HEK293T (cell line): ENCODE results near the gene CHIC2.
"Not testable (repeated sequence)": the region's sequence is repeated elsewhere in the genome, so short reads cannot be mapped to it uniquely, and the experiment has no call there.

Source experiments
- CTCF ChIA-PET: fragments of 350-600 bp; formaldehyde crosslinking; extraction: SDS; loops from one replicate; lab custom pipeline; 2021; ENCODE audit warnings: antibody characterized with exemption, inconsistent platforms; lab: Yijun Ruan, JAX
- POLR2A ChIA-PET: fragments of 350-600 bp; formaldehyde crosslinking; extraction: SDS; loops from one replicate; lab custom pipeline; 2020; ENCODE audit warnings: antibody characterized with exemption, inconsistent platforms; lab: Yijun Ruan, JAX
- DNase-seq: peaks from one replicate; pipeline ENCODE4 v3.0.0; 2012; ENCODE audit warnings: mixed read lengths; ENCODE audit errors: extremely low spot score
- ARNT ChIP-seq: fragments of 450-650 bp; IDR thresholded peaks from 2 replicates; pipeline ENCODE4 v1.6.1; 2017; ENCODE audit warnings: mild to moderate bottlenecking
- BHLHE40 ChIP-seq: fragments of 450-650 bp; IDR thresholded peaks from 2 replicates; pipeline ENCODE4 v1.6.1; 2016; ENCODE audit warnings: mild to moderate bottlenecking, moderate library complexity, borderline replicate concordance
- CTBP1 ChIP-seq: fragments of 450-650 bp; IDR thresholded peaks from 2 replicates; pipeline ENCODE4 v1.6.1; 2016; ENCODE audit warnings: borderline replicate concordance
- ELF4 ChIP-seq: fragments of 450-650 bp; IDR thresholded peaks from 2 replicates; pipeline ENCODE4 v1.6.1; 2017; ENCODE audit warnings: antibody characterized with exemption
- FOXA1 ChIP-seq: fragments of 450-650 bp; IDR thresholded peaks from 2 replicates; pipeline ENCODE4 v1.6.1; 2016; ENCODE audit warnings: mild to moderate bottlenecking
- FOXK2 ChIP-seq: fragments of 450-650 bp; IDR thresholded peaks from 2 replicates; pipeline ENCODE4 v1.6.1; 2016; ENCODE audit warnings: mild to moderate bottlenecking
- FOXM1 ChIP-seq: fragments of 450-650 bp; IDR thresholded peaks from 2 replicates; pipeline ENCODE4 v1.6.1; 2017; ENCODE audit warnings: mild to moderate bottlenecking, borderline replicate concordance
- HDGF ChIP-seq: fragments of 450-650 bp; IDR thresholded peaks from 2 replicates; pipeline ENCODE4 v1.6.1; 2017; ENCODE audit warnings: antibody characterized with exemption, borderline replicate concordance
- L3MBTL2 ChIP-seq: fragments of 450-650 bp; conservative IDR thresholded peaks from 2 replicates; pipeline ENCODE4 v1.6.1; 2016; ENCODE audit warnings: mild to moderate bottlenecking
- LEF1 ChIP-seq: fragments of 450-650 bp; IDR thresholded peaks from 2 replicates; pipeline ENCODE4 v1.6.1; 2017; ENCODE audit warnings: mild to moderate bottlenecking, borderline replicate concordance
- NFRKB ChIP-seq: fragments of 450-650 bp; IDR thresholded peaks from 2 replicates; pipeline ENCODE4 v1.6.1; 2016; ENCODE audit warnings: mild to moderate bottlenecking, moderate library complexity
- PKNOX1 ChIP-seq: fragments of 450-650 bp; IDR thresholded peaks from 2 replicates; pipeline ENCODE4 v1.6.1; 2016
- SP1 ChIP-seq: fragments of 450-650 bp; IDR thresholded peaks from 2 replicates; pipeline ENCODE4 v1.6.1; 2017
- SUZ12 ChIP-seq: fragments of 450-650 bp; IDR thresholded peaks from 2 replicates; pipeline ENCODE4 v1.6.1; 2016; ENCODE audit warnings: mild to moderate bottlenecking
- TARDBP ChIP-seq: fragments of 450-650 bp; IDR thresholded peaks from 2 replicates; pipeline ENCODE4 v1.6.1; 2016
- ZNF384 ChIP-seq: fragments of 450-650 bp; IDR thresholded peaks from 2 replicates; pipeline ENCODE4 v1.6.1; 2016

The CHIC2 gene

GRCh38 chr4:54041933-54042332, 22.5 kb downstream of the CHIC2 start:
- TF ChIP-seq CTBP1 (no peak), FOXA1 (no peak), ZNF384 (no peak)
- ChIA-PET POLR2A (no interaction called here), CTCF (no interaction called here)
- no peak for DNase-seq

GRCh38 chr4:54041100-54041499, 23.3 kb downstream of the CHIC2 start:
- POLR2A ChIA-PET, result no interaction called here
- no peak for TF ChIP-seq ARNT
- no peak for TF ChIP-seq TARDBP
- TF ChIP-seq L3MBTL2, result no peak
- TF ChIP-seq LEF1, result no peak
- TF ChIP-seq ELF4, result no peak
- TF ChIP-seq CTBP1, result no peak
- no peak for TF ChIP-seq ZNF384
- TF ChIP-seq HDGF, result no peak
- no peak for TF ChIP-seq SP1
- TF ChIP-seq FOXM1, result no peak
- CTCF ChIA-PET, result interaction anchor here (0.6 kb wide), 1 partner anchor 177 kb away, joined by 8 read pairs; no protein-coding TSS in a partner anchor
- DNase-seq, result no peak

DNA sequence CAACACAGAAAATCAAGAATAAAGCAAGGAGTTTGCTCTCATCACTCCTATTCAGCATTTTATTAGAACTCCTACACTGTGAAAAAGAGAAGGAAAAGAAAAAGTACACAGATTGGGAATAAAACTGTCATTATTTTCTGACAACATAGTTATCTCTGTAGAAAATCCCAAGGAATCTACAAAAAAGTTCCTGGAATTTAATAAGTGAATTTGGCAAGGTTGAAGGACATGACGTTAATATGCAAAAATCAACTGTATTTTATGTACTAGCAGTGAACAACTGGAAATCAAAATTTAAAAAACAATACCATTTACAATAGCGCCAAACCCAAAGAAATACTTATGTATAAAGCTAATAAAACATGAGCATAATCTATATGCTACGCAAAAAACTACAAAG, 26.3 kb downstream of the CHIC2 start:
- ChIA-PET CTCF (no interaction called here), POLR2A (no interaction called here)
- TF ChIP-seq ZNF384, result no peak
- no peak for TF ChIP-seq FOXA1
- TF ChIP-seq CTBP1, result no peak
- TF ChIP-seq BHLHE40, result no peak
- TF ChIP-seq PKNOX1, result no peak
- no peak for TF ChIP-seq ARNT
- no peak for TF ChIP-seq SP1
- TF ChIP-seq NFRKB, result no peak
- TF ChIP-seq SUZ12, result no peak
- TF ChIP-seq TARDBP, result no peak
- no peak for TF ChIP-seq FOXK2
- TF ChIP-seq LEF1, result no peak
- no peak for TF ChIP-seq FOXM1
- TF ChIP-seq L3MBTL2, result no peak
- no peak for TF ChIP-seq HDGF
- no peak for TF ChIP-seq ELF4
- no peak for DNase-seq

DNA sequence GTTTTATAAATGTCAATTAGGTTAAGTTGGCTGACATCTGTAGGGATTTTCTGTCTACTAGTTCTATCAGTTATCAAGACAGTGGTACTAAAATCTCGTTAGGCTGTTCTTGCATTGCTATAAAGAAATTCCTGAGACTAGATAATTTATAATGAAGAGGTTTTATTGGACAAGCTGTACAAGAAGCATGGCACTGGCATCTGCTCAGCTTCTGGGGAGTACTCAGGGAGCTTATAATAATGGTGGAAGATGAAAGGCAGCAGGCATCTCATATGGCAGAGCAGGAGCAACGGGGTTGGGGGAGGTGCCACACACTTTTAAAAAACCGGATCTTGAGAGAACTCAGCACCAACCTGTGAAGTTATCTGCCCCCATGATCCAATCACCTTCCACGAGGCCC, 28.2 kb downstream of the CHIC2 start:
- DNase-seq, result no peak
- TF ChIP-seq ELF4 (no peak), CTBP1 (no peak), NFRKB (no peak), BHLHE40 (no peak), L3MBTL2 (no peak), FOXA1 (no peak), TARDBP (no peak), SUZ12 (no peak), HDGF (no peak), FOXK2 (no peak), SP1 (no peak), FOXM1 (no peak), ZNF384 (no peak), PKNOX1 (no peak), LEF1 (no peak), ARNT (no peak)
- POLR2A ChIA-PET, result no interaction called here
- CTCF ChIA-PET, result no interaction called here

GRCh38 chr4:54032558-54033135, 31.8 kb downstream of the CHIC2 start:
- POLR2A ChIA-PET, result no interaction called here
- no peak for DNase-seq
- TF ChIP-seq CTBP1 (no peak), SP1 (no peak), BHLHE40 (no peak), HDGF (no peak)
- CTCF ChIA-PET, result no interaction called here

GRCh38 chr4:54027311-54027710, 37.1 kb downstream of the CHIC2 start:
- ChIA-PET CTCF (no interaction called here), POLR2A (no interaction called here)
- TF ChIP-seq ZNF384 (no peak), L3MBTL2 (no peak), LEF1 (no peak), HDGF (no peak), FOXK2 (no peak), SP1 (no peak)
- no peak for DNase-seq

- ChIA-PET POLR2A (no interaction called here), CTCF (no interaction called here)
- no peak for DNase-seq
- no peak for TF ChIP-seq BHLHE40
- TF ChIP-seq FOXM1, result no peak
- no peak for TF ChIP-seq FOXA1
- TF ChIP-seq ELF4, result no peak
- TF ChIP-seq FOXK2, result no peak
- TF ChIP-seq L3MBTL2, result no peak
- TF ChIP-seq ZNF384, result no peak
- no peak for TF ChIP-seq SUZ12
- no peak for TF ChIP-seq PKNOX1
- TF ChIP-seq SP1, result no peak
- TF ChIP-seq ARNT, result no peak
- TF ChIP-seq LEF1, result no peak
- TF ChIP-seq TARDBP, result no peak
- TF ChIP-seq NFRKB, result no peak
- TF ChIP-seq HDGF, result no peak
Observed at GRCh38 chr4:54025582-54025981, 38.8 kb downstream of the CHIC2 start.

DNA sequence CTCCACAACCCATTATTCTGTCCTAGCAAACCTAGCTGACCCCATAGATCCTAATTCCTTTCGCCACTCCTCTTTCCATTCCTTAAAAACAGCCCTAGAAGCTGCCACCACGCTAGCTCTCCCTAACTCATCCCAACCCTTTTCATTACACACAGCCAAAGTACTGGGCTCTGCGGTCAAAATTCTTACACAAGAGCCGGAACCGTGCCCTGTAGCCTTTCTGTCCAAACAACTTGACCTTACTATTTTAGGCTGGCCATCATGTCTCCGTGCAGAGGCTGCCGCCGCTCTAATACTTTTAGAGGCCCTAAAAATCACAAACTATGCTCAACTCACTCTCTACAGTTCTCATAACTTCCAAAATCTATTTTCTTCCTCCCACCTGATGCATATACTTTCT, 41.4 kb downstream of the CHIC2 start:
- POLR2A ChIA-PET, CTCF ChIA-PET, DNase-seq: not testable (repeated sequence)
